HepG2 (cell line): ENCODE results near the gene ZNF764. TPM values are rescaled to one million over a fixed set of nuclear protein-coding genes. Genes with fewer than 3 reads are reported as not detected.

Source experiments
- ATAC-seq: fragments of 200-7000 bp; cut with Tn5 transposase; 3 replicates; pipeline ENCODE4 v1.9.1; 2020; ENCODE audit warnings: mild to moderate bottlenecking, moderate library complexity
- BruUV-seq: library from RNA; stranded (reverse); fragments of 400-500 nt; replicated peaks from 2 replicates; lab custom pipeline; 2021; lab: Mats Ljungman, UMichigan
- CTCF ChIA-PET: fragments of 300-600 bp; formaldehyde crosslinking; extraction: SDS; loops from one replicate; lab custom pipeline; 2021; ENCODE audit warnings: low total read pairs, inconsistent platforms, low intra/inter-chr PET ratio; lab: Yijun Ruan, JAX
- POLR2A ChIA-PET: fragments of 350-600 bp; sonication (Branson Sonifier 250); formaldehyde crosslinking; loops from one replicate; lab custom pipeline; 2020; ENCODE audit warnings: antibody characterized with exemption, inconsistent platforms; lab: Yijun Ruan, JAX
- DNase-seq: peaks from one replicate; pipeline ENCODE4 v3.0.0-alpha.2; 2015; ENCODE audit warnings: low spot score
- FAIRE-seq: peaks from 3 replicates; lab custom pipeline; 2011; peaks lifted over from hg19 to GRCh38; lab: Jason Lieb, UNC
- H2AFZ ChIP-seq: one replicate; pipeline ENCODE4 v1.6.1; 2011; ENCODE audit warnings: low read length, inconsistent platforms
- H3K27ac ChIP-seq: fragments of 300-600 bp; 3 replicates; pipeline ENCODE4 v1.8.0; 2011; ENCODE audit warnings: mixed run types, mild to moderate bottlenecking, mixed read lengths, low read length, inconsistent platforms; ENCODE audit not compliant: insufficient read depth; ENCODE audit errors: extremely low read length
- H3K27me3 ChIP-seq, 2 experiments: fragments of 200-600 bp in 1 of 2; 2 replicates in 1 of 2; 3 replicates in 1 of 2; pipeline versions ENCODE4 v1.6.0 to v1.8.0; 2011; ENCODE audit warnings: low read length in 2 of 2, mild to moderate bottlenecking in 2 of 2, moderate library complexity in 2 of 2, inconsistent platforms in 1 of 2; ENCODE audit not compliant: insufficient read depth in 2 of 2, control insufficient read depth in 1 of 2
- H3K36me3 ChIP-seq, 2 experiments: fragments of 200-600 bp in 1 of 2; replicated peaks in 1 of 2; 2 replicates in 1 of 2; 3 replicates in 1 of 2; pipeline versions ENCODE4 v1.5.1 to v1.8.0; 2011; ENCODE audit warnings: low read length in 2 of 2, inconsistent platforms in 1 of 2; ENCODE audit not compliant: insufficient read depth in 2 of 2, control insufficient read depth in 1 of 2
- H3K4me1 ChIP-seq: 2 replicates; pipeline ENCODE4 v1.5.1; 2012; ENCODE audit warnings: low read length, inconsistent platforms; ENCODE audit not compliant: insufficient read depth
- H3K4me2 ChIP-seq: 2 replicates; pipeline ENCODE4 v1.6.0; 2011; ENCODE audit warnings: low read depth, low read length, inconsistent platforms
- H3K4me3 ChIP-seq, 3 experiments: fragments of 200-600 bp in 1 of 3; sonication (generic), shearing (Covaris generic) in 1 of 3; replicated peaks in 1 of 3; 2 replicates each; pipeline ENCODE4 v1.5.1; 2011 to 2016; ENCODE audit warnings: low read length in 3 of 3, inconsistent platforms in 2 of 3, low read depth in 2 of 3, mild to moderate bottlenecking in 2 of 3, control low read depth in 1 of 3, mixed read lengths in 1 of 3; ENCODE audit not compliant: insufficient read depth in 1 of 3
- H3K79me2 ChIP-seq: one replicate; pipeline ENCODE4 v1.6.1; 2011; ENCODE audit warnings: low read length, inconsistent platforms; ENCODE audit not compliant: insufficient read depth
- H3K9ac ChIP-seq: 2 replicates; pipeline ENCODE4 v1.6.0; 2011; ENCODE audit warnings: mild to moderate bottlenecking, low read depth, low read length, inconsistent platforms; ENCODE audit not compliant: insufficient read depth
- H3K9me3 ChIP-seq: 2 replicates; pipeline ENCODE4 v1.5.1; 2012; ENCODE audit warnings: mild to moderate bottlenecking, low read length
- H4K20me1 ChIP-seq: 2 replicates; pipeline ENCODE4 v1.6.0; 2011; ENCODE audit warnings: inconsistent platforms, mild to moderate bottlenecking, low read length, moderate library complexity; ENCODE audit not compliant: insufficient read depth
- BORCS8-MEF2B ChIP-seq: sonication (generic); formaldehyde crosslinking; IDR thresholded peaks from 2 replicates; pipeline ENCODE4 v1.8.0; 2022; ENCODE audit warnings: mild to moderate bottlenecking, missing genetic modification reagents
- MEF2D ChIP-seq: sonication (generic); formaldehyde crosslinking; IDR thresholded peaks from 2 replicates; pipeline ENCODE4 v1.5.1; 2020; ENCODE audit warnings: mild to moderate bottlenecking, missing genetic modification reagents
- NFYC ChIP-seq: IDR thresholded peaks from 2 replicates; pipeline ENCODE4 v1.6.1; 2016; ENCODE audit warnings: missing genetic modification reagents, missing compliant biosample characterization
- PAWR ChIP-seq: sonication (generic); formaldehyde crosslinking; IDR thresholded peaks from 2 replicates; pipeline ENCODE4 v1.4.0; 2020; ENCODE audit warnings: missing genetic modification reagents, mild to moderate bottlenecking, borderline replicate concordance
- ZFP37 ChIP-seq: sonication (generic); formaldehyde crosslinking; IDR thresholded peaks from 2 replicates; pipeline ENCODE4 v1.4.0; 2020; ENCODE audit warnings: missing genetic modification reagents, borderline replicate concordance
- WGBS: methylation state at CpG from one replicate; pipeline ENCODE4 v1.1.6; 2017; ENCODE audit warnings: low lambda C conversion rate; 5-methylcytosine and 5-hydroxymethylcytosine counted together
- in situ Hi-C: cut with HindIII; loops from 2 replicates; pipeline ENCODE4 v1.10.0; 2017; ENCODE audit warnings: low pct_unique_long_range_greater_than_20kb; ENCODE audit not compliant: extremely low pct_ligation_motif_present
- intact Hi-C: fragments of 100-400 bp; cut with micrococcal nuclease; formaldehyde crosslinking; loops from one replicate; pipeline ENCODE4 v1.10.0; 2022; ENCODE audit not compliant: unreplicated experiment
- polyA plus RNA-seq, 8 experiments: library from polyadenylated mRNA; depleted of rRNA in 3 of 8; stranded (reverse) in 7 of 8; unstranded in 1 of 8; fragments of >200 nt; fragmentation: Illumina TruSeq in 4 of 8; extraction: Trizol in 4 of 8; gene quantifications; 2 replicates each; pipeline versions ENCODE4 v1.2.1 to v1.2.3, GENCODE V29; 2011 to 2016; ENCODE audit warnings: low read depth in 4 of 8, missing spikeins in 1 of 8, mixed read lengths in 1 of 8; ENCODE audit not compliant: insufficient read depth in 1 of 8
- total RNA-seq, 5 experiments: library from RNA; depleted of rRNA; stranded (reverse); fragments of >200 nt; fragmentation: Illumina TruSeq; extraction: Trizol; gene quantifications; 2 replicates each; pipeline ENCODE4 v1.2.3, GENCODE V29; 2016; ENCODE audit warnings: low read depth in 1 of 5
- TF ChIP-seq, protein P1 (sequence below): sonication (generic); formaldehyde crosslinking; IDR thresholded peaks from 2 replicates; pipeline ENCODE4 v1.5.0; 2020; ENCODE audit warnings: mild to moderate bottlenecking, missing genetic modification reagents, moderate library complexity
- TF ChIP-seq, protein P2 (sequence below): sonication (generic); formaldehyde crosslinking; conservative IDR thresholded peaks from 2 replicates; pipeline ENCODE4 v1.8.1; 2023; ENCODE audit warnings: missing genetic modification reagents
- TF ChIP-seq, protein P3 (sequence below): sonication (generic); formaldehyde crosslinking; IDR thresholded peaks from 2 replicates; pipeline ENCODE4 v1.4.0; 2020; ENCODE audit warnings: mild to moderate bottlenecking, missing genetic modification reagents, borderline replicate concordance
- TF ChIP-seq, protein P4 (sequence below): IDR thresholded peaks from 2 replicates; pipeline ENCODE4 v1.6.1; 2012; ENCODE audit warnings: low read depth, low read length, improper control_type of control experiment
- TF ChIP-seq, protein P5 (sequence below): sonication (generic); formaldehyde crosslinking; IDR thresholded peaks from 2 replicates; pipeline ENCODE4 v1.4.0; 2020; ENCODE audit warnings: mild to moderate bottlenecking, missing genetic modification reagents

Gene ZNF764
- total and polyA plus RNA-seq, 2 of the 13 experiments (the other 11 are each of a cell fraction or from before 2014, with no cell fraction given): 4.1 to 9.1 TPM

DNA sequence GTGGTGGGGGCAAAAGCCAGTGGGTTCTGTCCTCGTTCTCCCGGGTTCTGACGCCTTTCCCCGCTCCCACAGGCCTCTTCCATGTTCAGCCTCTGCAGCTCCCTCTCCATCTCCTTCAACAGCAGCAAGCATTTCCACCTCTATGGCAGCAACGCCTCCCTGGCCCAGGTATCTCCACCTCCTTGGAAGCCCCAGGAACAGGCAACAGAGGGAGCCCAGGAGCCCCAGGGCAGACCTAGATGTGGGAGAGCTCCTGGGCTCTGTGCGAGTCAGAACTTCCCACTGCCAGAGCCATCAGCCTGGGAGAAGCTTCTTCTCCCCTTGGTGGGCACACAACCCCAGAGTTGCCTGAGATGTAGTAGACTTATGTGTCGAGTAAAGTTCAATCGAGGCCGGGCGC, 39.6 kb downstream of the ZNF764 start:
- CTCF ChIA-PET: no interaction called here
- Histone ChIP-seq H2AFZ (no peak overlapping the region), H4K20me1 (no peaks in the 10 kb centered on the region), H3K4me1 (peaks cover 53% of the 10 kb centered on the region), H3K9me3 (no peaks in the 10 kb centered on the region), H3K9ac (no peak overlapping the region), H3K79me2 (no peaks in the 10 kb centered on the region), H3K4me3 (no peak overlapping the region), H3K27me3 (no peaks in the 10 kb centered on the region), H3K27ac (no peak overlapping the region), H3K36me3 (no peaks in the 10 kb centered on the region), H3K4me2 (no peak overlapping the region)
- WGBS: 57% methylated on average over 10 of the region's 10 CpGs
- no peak for TF ChIP-seq PAWR (CRISPR knock-in tag)
- TF ChIP-seq, protein P1, sequence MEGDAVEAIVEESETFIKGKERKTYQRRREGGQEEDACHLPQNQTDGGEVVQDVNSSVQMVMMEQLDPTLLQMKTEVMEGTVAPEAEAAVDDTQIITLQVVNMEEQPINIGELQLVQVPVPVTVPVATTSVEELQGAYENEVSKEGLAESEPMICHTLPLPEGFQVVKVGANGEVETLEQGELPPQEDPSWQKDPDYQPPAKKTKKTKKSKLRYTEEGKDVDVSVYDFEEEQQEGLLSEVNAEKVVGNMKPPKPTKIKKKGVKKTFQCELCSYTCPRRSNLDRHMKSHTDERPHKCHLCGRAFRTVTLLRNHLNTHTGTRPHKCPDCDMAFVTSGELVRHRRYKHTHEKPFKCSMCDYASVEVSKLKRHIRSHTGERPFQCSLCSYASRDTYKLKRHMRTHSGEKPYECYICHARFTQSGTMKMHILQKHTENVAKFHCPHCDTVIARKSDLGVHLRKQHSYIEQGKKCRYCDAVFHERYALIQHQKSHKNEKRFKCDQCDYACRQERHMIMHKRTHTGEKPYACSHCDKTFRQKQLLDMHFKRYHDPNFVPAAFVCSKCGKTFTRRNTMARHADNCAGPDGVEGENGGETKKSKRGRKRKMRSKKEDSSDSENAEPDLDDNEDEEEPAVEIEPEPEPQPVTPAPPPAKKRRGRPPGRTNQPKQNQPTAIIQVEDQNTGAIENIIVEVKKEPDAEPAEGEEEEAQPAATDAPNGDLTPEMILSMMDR (CRISPR knock-in tag): 0 out of 2 replicates have a peak, but pooled peaks have one; percentile 9
- TF ChIP-seq, protein P2, sequence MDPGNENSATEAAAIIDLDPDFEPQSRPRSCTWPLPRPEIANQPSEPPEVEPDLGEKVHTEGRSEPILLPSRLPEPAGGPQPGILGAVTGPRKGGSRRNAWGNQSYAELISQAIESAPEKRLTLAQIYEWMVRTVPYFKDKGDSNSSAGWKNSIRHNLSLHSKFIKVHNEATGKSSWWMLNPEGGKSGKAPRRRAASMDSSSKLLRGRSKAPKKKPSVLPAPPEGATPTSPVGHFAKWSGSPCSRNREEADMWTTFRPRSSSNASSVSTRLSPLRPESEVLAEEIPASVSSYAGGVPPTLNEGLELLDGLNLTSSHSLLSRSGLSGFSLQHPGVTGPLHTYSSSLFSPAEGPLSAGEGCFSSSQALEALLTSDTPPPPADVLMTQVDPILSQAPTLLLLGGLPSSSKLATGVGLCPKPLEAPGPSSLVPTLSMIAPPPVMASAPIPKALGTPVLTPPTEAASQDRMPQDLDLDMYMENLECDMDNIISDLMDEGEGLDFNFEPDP: 0 out of 2 replicates have a peak, but pooled peaks have one; percentile 69
- FAIRE-seq: no peak
- no peak for DNase-seq
- in situ Hi-C loops (loop anchor here (5.0 kb wide), 1 partner anchor 61 kb away; no protein-coding TSS in a partner anchor), intact Hi-C loops (no loop called here)
- ATAC-seq: no peak
- BruUV-seq: no TSS peak
- POLR2A ChIA-PET: no interaction called here

DNA sequence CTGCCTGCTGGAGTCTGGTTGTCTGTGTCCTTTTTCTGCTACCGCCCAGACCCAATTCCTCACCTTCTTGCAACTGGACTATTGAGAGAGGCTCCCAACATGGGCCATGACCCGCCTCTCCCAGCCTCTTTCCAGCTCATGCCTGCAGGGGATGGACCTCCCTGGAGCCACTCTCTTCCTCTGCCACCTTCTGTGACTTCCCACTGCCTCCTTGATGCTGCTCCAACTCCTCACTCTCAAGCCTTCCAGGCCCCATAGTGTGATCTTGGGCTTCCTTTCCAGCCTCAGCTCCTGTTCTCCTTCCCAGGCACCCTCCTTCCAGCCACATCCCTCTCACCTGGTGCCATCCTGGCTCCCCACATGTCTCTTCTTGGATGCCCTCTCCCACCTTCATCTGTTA, 42.9 kb downstream of the ZNF764 start:
- 58% methylated on average over 2 of the region's 2 CpGs for WGBS
- POLR2A ChIA-PET: no interaction called here
- Histone ChIP-seq H4K20me1 (no peaks in the 10 kb centered on the region), H3K36me3 (no peaks in the 10 kb centered on the region), H3K4me1 (peaks cover 27% of the 10 kb centered on the region), H2AFZ (no peak overlapping the region), H3K4me2 (no peak overlapping the region), H3K4me3 (no peak overlapping the region), H3K79me2 (no peaks in the 10 kb centered on the region), H3K9me3 (no peaks in the 10 kb centered on the region), H3K27me3 (no peaks in the 10 kb centered on the region), H3K27ac (no peak overlapping the region), H3K9ac (no peak overlapping the region)
- no peak for FAIRE-seq
- DNase-seq: no peak
- in situ Hi-C loops: loop anchor here (5.0 kb wide), 1 partner anchor 58 kb away; no protein-coding TSS in a partner anchor
- peak; percentile 9; the same call in 1 of the 3 replicates for ATAC-seq
- no TSS peak for BruUV-seq
- CTCF ChIA-PET: no interaction called here
- intact Hi-C loops: no loop called here
- TF ChIP-seq NFYC (CRISPR knock-in tag) (no peak), ZFP37 (CRISPR knock-in tag) (no peak), BORCS8-MEF2B (CRISPR knock-in tag) (no peak), MEF2D (no peak)
- TF ChIP-seq, protein P3, sequence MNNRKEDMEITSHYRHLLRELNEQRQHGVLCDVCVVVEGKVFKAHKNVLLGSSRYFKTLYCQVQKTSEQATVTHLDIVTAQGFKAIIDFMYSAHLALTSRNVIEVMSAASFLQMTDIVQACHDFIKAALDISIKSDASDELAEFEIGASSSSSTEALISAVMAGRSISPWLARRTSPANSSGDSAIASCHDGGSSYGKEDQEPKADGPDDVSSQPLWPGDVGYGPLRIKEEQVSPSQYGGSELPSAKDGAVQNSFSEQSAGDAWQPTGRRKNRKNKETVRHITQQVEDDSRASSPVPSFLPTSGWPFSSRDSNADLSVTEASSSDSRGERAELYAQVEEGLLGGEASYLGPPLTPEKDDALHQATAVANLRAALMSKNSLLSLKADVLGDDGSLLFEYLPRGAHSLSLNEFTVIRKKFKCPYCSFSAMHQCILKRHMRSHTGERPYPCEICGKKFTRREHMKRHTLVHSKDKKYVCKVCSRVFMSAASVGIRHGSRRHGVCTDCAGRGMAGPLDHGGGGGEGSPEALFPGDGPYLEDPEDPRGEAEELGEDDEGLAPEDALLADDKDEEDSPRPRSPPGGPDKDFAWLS (CRISPR knock-in tag): no peak
- TF ChIP-seq, protein P4, sequence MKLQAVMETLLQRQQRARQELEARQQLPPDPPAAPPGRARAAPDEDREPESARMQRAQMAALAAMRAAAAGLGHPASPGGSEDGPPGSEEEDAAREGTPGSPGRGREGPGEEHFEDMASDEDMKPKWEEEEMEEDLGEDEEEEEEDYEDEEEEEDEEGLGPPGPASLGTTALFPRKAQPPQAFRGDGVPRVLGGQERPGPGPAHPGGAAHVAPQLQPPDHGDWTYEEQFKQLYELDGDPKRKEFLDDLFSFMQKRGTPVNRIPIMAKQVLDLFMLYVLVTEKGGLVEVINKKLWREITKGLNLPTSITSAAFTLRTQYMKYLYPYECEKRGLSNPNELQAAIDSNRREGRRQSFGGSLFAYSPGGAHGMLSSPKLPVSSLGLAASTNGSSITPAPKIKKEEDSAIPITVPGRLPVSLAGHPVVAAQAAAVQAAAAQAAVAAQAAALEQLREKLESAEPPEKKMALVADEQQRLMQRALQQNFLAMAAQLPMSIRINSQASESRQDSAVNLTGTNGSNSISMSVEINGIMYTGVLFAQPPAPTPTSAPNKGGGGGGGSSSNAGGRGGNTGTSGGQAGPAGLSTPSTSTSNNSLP: no peak
- TF ChIP-seq, protein P5, sequence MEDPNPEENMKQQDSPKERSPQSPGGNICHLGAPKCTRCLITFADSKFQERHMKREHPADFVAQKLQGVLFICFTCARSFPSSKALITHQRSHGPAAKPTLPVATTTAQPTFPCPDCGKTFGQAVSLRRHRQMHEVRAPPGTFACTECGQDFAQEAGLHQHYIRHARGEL (CRISPR knock-in tag): no peak
